GM23248 (cell line): ENCODE results near the gene TMTC3.

Experiments used
- EZH2 ChIP-seq: fragments of 200-600 bp; sonication (generic); IDR thresholded peaks from 2 replicates; pipeline ENCODE4 v1.6.1; 2018; ENCODE audit warnings: antibody characterized with exemption, mild to moderate bottlenecking; ENCODE audit not compliant: insufficient read depth, poor library complexity, severe bottlenecking
- EZH2phosphoT487 ChIP-seq: fragments of 200-600 bp; sonication (generic); IDR thresholded peaks from 2 replicates; pipeline ENCODE4 v1.6.1; 2018; ENCODE audit warnings: antibody characterized with exemption, moderate library complexity, mild to moderate bottlenecking, low read depth; ENCODE audit not compliant: insufficient read depth

DNA sequence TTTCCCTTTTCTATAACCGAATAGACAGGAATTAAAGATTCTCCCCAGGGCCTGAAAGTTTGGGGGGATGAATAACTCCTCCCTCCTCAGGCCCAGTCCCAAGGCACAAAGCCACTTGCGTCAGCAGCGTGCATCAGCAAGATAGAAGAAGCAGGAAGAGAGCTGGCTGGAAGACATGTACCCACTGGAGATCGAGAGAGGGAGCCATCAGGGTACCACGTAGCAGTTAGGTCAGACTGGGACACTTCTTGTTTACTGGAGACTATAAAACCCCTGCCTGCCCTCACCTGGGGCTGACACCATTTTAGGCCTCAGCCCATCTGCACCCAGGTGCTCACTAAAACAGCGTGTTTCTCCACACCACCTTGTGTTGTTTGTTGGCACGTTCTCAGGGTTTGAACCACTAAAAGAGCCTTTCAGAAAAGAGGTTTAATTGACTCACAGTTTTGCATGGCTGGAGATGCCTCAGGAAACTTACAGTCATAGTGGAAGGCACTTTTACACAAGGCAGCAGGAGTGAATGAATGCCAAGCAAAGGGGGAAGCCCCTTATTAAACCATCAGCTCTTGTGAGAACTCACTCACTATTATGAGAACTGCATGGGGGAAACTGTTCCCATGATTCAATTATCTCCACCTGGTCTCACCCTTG, 93.2 kb downstream of the TMTC3 start:
- TF ChIP-seq EZH2 (no peak), EZH2phosphoT487 (no peak)
